ENCODE data around the gene PARP6.
"Not testable (repeated sequence)": the region's sequence is repeated elsewhere in the genome, so short reads cannot be mapped to it uniquely, and the experiment has no call there.

Gene PARP6

GRCh38 chr15:72280751-72281150, 8.4 kb upstream of the PARP6 start:
- DNase-seq (ENCODE audit: low read depth), result no peak

- DNase-seq (ENCODE audit: low read depth), result no peak
Measured at GRCh38 chr15:72278737-72279136, 6.4 kb upstream of the PARP6 start.

- DNase-seq (ENCODE audit: low read depth), result no peak
Measured at GRCh38 chr15:72276326-72276700, 4.0 kb upstream of the PARP6 start.

- DNase-seq (ENCODE audit: low read depth), result not testable (repeated sequence)
Measured at GRCh38 chr15:72275635-72276325, 3.4 kb upstream of the PARP6 start.

GRCh38 chr15:72272997-72273352, 621 bp upstream of the PARP6 start:
- no peak for DNase-seq (ENCODE audit: low read depth)

GRCh38 chr15:72271895-72272212, 500 bp downstream of the PARP6 start:
- no peak for DNase-seq (ENCODE audit: low read depth)

DNA sequence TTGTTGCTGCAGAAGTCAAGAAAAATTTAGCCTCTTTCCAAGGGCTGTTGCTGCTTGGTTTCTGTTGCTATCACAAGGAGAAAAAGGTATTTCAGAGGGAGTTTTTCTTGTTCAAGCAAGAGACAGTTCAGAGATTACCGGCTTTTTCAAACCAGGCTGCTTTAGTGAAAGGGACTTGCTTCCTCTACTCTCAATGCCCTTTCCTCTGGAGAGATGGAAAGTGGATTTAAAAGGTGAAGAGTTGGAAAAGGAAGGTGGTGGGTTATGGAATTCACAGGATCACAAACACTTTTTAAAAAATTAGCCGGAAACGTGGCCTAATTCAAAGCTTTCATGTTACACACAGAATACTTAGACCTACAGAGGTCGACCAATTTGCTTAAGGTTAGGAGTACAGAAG, 1.1 kb downstream of the PARP6 start:
- no peak for DNase-seq (ENCODE audit: low read depth)

DNA sequence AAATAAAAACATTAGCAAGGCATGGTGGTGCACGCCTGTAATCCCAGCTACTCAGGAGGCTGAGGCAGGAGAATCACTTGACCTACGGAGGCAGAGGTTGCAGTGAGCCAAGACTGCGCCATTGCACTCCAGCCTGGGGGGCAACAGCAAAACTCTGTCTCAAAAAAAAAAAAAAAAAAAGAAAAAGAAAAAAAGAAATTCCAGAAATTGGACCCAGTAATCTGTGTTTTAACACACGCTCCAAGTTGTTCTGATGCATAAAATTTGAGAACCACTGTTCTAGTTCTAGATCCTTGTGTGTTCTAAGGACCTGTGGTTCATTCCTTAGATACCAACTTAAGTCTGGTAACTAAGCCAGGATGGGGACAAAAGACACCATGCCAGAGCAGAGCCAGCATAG, 2.6 kb downstream of the PARP6 start:
- no peak for DNase-seq (ENCODE audit: low read depth)

DNA sequence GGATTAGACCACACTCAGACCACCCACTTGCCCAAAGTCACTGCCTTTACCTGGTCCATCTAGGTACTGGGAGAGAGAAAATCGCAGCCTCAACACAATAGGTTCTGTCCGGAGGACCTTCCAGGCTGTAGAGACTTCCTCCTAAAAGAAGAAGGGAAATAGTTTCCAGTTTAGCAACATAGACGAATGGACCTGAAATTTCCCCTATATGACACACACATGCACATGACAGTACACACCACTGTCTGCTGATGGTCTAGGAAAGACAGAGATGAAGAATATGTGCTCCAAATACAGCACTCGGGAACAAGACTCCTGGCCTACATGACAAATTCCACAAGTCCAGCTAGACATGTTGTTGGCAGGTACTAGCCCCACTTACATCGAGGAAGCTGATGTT, 7.3 kb downstream of the PARP6 start:
- no peak for DNase-seq (ENCODE audit: low read depth)

GRCh38 chr15:72252663-72253299, 19.6 kb downstream of the PARP6 start:
- no peak for DNase-seq (ENCODE audit: low read depth)

DNA sequence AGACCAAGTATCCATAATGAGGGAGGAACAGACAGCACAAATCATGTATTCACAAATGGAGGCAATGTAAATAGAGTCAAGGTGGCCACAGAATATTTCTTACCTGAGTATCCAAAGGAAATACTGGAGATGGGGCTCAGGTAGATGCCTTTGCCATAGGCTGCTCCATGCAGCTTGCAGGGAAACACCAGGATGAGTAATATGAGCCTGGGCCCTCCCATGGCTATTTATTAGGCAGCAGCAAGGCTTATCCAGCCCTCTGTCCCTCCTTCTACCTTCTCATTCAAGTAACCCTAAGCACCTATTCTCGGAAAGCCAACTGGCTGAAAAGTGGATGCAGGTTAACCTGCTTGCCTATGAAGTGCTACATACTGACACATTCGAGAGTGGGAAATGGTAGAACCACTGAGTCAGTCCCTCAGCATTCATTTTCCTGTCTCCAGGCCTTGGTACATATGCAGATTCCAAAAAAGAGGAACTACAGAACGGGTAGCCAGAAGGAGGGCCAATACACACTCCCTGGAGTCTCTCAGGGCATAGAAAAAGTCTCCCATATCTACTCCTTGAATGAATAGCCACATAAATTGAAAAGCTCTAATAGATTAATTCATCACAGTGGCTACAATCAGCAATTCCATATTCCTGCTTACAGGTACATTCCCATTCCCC, 23.1 kb downstream of the PARP6 start:
- DNase-seq (ENCODE audit: low read depth), result no peak

DNA sequence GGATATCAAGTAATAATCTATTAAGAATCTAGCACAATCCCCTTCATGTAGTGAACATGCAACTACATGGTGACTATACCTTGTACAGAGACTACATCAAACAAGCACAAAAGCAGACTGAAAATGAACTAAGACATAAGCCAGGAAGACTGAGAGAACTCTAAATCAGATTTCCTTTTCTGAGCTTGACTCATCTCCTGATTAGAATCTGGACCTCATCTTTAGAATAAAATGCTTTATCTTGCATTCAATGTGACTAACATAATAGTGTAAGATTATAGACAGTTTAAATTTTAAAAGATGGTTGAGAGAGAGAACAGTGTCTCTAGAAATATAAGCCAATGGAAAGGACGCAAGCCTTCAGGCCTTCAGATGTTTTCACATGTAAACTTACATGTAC, 23.8 kb downstream of the PARP6 start:
- no peak for DNase-seq (ENCODE audit: low read depth)

DNA sequence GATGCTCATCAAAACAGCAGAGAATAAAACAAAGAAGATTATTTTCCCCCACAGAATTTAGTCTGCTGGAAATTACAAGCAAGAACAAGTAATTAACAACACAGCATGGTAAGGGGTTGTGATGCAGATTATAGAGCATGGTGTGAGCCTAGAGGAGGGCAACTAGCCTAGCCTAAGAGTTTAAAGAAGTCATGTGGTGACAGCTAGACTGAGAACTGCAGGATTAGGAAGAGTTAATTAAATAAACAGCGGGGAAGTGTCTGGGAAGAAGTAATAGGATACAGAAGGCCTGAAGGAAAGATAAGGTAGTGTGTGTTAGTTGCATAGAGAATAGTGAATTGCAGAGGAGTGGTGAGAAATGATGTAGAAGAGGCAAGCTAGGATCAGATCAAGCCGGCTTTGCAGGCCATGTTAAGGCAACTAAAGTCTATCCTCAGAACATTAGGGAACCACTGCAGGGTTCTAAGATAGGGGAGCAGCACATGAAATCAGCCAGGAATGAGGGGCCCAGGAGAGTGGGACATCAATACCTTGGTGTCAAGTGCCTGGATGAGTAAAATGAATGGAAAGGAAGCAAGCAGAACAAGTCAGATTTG, 29.5 kb downstream of the PARP6 start:
- DNase-seq (ENCODE audit: low read depth), result no peak

- DNase-seq (ENCODE audit: low read depth), result no peak
Measured at GRCh38 chr15:72239652-72240051, 32.7 kb downstream of the PARP6 start.

DNA sequence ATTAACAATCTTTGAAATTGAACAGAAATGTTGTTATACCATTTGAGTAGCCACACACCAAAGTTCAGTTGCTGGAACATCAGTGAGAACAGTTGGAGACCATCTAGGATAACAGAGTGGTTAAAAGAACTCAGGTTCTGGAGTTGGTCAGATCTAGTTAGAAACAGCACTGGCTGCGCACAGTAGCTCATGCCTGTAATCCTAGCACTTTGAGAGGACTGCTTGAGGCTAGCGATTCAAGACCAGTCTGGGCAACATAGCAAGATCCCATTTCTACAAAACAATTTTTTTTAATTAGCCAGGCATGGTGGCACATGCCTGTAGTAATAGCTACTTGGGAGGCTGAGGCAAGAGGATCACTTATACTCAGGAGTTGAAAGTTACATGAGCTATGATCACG, 33.8 kb downstream of the PARP6 start:
- no peak for DNase-seq (ENCODE audit: low read depth)

- DNase-seq (ENCODE audit: low read depth), result no peak
Measured at GRCh38 chr15:72237853-72238224, 34.5 kb downstream of the PARP6 start.

GRCh38 chr15:72237029-72237852, 35.1 kb downstream of the PARP6 start:
- DNase-seq (ENCODE audit: low read depth), result peak; percentile 67

GRCh38 chr15:72236381-72237003, 35.9 kb downstream of the PARP6 start:
- no peak for DNase-seq (ENCODE audit: low read depth)

DNA sequence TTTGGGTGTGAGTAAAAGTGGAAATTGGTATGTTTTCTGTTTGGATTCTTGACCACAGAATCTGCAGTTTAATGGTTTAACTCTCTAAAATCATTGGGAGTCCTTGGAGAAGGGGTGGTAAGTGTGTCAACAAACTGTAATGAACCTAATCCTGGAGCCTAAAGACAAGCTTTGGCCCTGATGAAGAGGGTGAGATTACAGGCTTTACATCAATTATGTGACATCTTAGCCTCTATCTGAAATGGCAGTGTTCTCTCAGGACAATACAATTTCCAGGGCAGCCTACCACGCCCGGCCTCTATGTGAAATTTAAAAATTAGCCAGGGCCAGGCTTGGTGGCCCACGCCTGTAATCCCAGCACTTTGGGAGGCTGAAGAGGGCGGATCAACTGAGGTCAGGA, 37.1 kb downstream of the PARP6 start:
- no peak for DNase-seq (ENCODE audit: low read depth)

DNA sequence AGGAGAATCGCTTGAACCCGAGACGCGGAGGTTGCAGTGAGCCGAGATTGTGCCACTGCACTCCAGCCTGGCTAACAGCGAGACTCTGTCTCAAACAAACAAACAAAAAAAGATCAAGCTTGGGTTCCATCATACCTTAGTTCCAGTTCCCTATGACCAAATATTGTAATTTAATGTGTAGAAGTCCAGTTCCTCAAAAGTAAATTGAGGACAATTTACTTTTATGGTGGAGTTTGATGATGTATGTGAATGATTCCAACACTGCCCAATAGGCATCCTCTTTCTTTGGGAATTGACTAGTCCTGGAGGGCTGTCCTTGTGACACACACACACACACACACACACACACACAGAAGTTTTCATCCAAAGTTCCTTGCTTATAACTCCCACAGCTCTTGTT, 38.6 kb downstream of the PARP6 start:
- no peak for DNase-seq (ENCODE audit: low read depth)

GRCh38 chr15:72231833-72232478, 40.4 kb downstream of the PARP6 start:
- peak; percentile 25 for DNase-seq (ENCODE audit: low read depth)
